Adrenal gland (tissue), 5 donors: ENCODE data around the gene WIZ.

Experiments
- POLR2A ChIP-seq, 2 donors: fragments of 450-650 bp; IDR thresholded peaks; one replicate each; pipeline ENCODE4 v1.6.1; 2017; ENCODE audit warnings: antibody characterized with exemption in 2 of 2, mild to moderate bottlenecking in 2 of 2, moderate library complexity in 1 of 2
- TF ChIP-seq, protein P1 (sequence below), 6 experiments: fragments of 450-650 bp in 4 of 6; fragments of 200-600 bp in 2 of 6; sonication (generic) in 1 of 6; IDR thresholded peaks; 1 replicate in 5 of 6; 2 replicates in 1 of 6; pipeline versions ENCODE4 v1.5.1 to v1.8.0; 2016 to 2021; ENCODE audit warnings: antibody characterized with exemption in 6 of 6, mild to moderate bottlenecking in 2 of 6, moderate library complexity in 1 of 6
- donor health status: DM: no; HTN: no; CAD: no.

DNA sequence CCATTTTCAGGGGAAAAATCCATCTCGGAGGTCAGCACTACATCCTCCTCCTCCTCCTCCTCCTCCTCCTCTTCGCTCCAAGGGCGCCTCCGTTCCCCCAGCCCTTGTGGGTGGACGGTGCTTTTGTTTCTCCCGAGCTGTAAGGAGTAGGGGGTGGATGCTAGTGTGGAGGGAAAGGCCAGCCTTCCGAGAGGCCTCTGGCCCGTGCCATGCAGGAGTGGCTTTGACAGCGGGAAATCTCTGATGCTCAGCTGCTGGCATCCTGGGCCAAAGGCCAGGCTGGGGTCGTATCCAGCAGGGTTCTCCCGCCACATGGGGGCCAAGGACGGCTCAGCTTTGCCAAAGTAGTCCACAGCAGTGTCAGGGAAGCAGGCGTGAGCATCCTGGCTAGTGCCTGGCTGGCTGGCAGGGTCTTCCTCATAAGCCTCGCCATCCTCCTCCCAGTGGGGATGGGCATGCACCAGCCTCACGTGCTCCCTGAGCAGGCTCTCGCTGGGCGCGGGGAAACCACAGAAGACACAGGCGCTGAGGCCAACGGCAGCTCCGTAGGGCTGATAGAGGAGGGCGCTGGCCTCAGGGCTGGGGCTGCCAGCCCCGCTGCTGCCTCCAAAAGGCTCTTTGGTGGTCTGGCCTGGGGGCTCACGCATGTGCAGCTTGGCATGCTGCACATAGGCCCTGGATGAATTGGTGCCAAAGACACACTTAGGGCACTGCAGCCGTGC, 10.5 kb downstream of the WIZ start:
- TF ChIP-seq, protein P1, sequence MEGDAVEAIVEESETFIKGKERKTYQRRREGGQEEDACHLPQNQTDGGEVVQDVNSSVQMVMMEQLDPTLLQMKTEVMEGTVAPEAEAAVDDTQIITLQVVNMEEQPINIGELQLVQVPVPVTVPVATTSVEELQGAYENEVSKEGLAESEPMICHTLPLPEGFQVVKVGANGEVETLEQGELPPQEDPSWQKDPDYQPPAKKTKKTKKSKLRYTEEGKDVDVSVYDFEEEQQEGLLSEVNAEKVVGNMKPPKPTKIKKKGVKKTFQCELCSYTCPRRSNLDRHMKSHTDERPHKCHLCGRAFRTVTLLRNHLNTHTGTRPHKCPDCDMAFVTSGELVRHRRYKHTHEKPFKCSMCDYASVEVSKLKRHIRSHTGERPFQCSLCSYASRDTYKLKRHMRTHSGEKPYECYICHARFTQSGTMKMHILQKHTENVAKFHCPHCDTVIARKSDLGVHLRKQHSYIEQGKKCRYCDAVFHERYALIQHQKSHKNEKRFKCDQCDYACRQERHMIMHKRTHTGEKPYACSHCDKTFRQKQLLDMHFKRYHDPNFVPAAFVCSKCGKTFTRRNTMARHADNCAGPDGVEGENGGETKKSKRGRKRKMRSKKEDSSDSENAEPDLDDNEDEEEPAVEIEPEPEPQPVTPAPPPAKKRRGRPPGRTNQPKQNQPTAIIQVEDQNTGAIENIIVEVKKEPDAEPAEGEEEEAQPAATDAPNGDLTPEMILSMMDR (IDR thresholded peaks at IDR 0.05), result no peak
- no peak for TF ChIP-seq POLR2A (IDR thresholded peaks at IDR 0.05)
